Measurements from ENCODE around the gene CXCL17.

Gene CXCL17

GRCh38 chr19:42423462-42424344, 19.0 kb downstream of the CXCL17 start:
- Histone ChIP-seq H3K9ac (ENCODE audit: low read length) (peak overlapping the region; percentile 3), H3K4me3 (ENCODE audit: low read depth, low read length) (peak overlapping the region; percentile 74), H3K27me3 (ENCODE audit: control insufficient read depth, insufficient read depth, low read length) (peaks cover 63% of the 10 kb centered on the region), H3K27ac (ENCODE audit: low read depth, low read length) (no peak overlapping the region), H3K4me1 (ENCODE audit: control insufficient read depth, insufficient read depth, low read length) (peaks cover 9% of the 10 kb centered on the region), H3K36me3 (ENCODE audit: control insufficient read depth, insufficient read depth, low read length) (no peaks in the 10 kb centered on the region), H3K9me3 (ENCODE audit: control insufficient read depth, insufficient read depth, low read depth, low read length) (no peaks in the 10 kb centered on the region; the same call in 1 of the 2 replicates)

DNA sequence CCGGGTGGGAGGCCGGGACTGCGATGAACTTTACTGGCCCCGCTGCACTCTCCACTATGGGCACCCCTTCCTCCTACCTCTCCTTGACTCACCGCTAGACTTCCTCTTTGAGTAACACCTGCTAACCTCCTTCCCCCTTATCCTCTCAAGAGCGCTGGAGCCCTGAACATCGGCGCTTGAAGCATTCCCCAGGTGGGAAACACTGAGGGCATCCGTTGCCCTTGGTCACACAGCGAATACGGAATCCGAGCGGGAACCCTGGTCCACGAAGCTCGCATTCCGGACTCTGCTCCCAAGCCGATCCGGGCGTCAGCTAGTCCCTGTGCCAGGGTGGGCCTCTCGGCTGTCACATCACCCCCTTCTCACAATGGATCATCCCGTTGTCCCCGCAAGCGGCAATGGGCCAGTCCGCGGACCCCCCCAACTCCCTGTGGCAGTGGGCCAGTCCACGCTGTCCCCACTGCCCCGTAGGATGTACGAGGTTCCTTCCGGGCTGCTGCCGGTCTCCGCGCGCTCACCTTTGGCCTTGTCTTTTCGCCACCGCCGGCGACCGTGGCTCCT, 19.8 kb downstream of the CXCL17 start:
- Histone ChIP-seq H3K36me3 (ENCODE audit: control insufficient read depth, insufficient read depth, low read length) (no peaks in the 10 kb centered on the region), H3K9me3 (ENCODE audit: control insufficient read depth, insufficient read depth, low read depth, low read length) (no peaks in the 10 kb centered on the region; the same call in 1 of the 2 replicates), H3K9ac (ENCODE audit: low read length) (peak overlapping the region; percentile 1), H3K4me3 (ENCODE audit: low read depth, low read length) (peak overlapping the region; percentile 74), H3K27me3 (ENCODE audit: control insufficient read depth, insufficient read depth, low read length) (peaks cover 67% of the 10 kb centered on the region), H3K27ac (ENCODE audit: low read depth, low read length) (no peak overlapping the region), H3K4me1 (ENCODE audit: control insufficient read depth, insufficient read depth, low read length) (peaks cover 9% of the 10 kb centered on the region)

DNA sequence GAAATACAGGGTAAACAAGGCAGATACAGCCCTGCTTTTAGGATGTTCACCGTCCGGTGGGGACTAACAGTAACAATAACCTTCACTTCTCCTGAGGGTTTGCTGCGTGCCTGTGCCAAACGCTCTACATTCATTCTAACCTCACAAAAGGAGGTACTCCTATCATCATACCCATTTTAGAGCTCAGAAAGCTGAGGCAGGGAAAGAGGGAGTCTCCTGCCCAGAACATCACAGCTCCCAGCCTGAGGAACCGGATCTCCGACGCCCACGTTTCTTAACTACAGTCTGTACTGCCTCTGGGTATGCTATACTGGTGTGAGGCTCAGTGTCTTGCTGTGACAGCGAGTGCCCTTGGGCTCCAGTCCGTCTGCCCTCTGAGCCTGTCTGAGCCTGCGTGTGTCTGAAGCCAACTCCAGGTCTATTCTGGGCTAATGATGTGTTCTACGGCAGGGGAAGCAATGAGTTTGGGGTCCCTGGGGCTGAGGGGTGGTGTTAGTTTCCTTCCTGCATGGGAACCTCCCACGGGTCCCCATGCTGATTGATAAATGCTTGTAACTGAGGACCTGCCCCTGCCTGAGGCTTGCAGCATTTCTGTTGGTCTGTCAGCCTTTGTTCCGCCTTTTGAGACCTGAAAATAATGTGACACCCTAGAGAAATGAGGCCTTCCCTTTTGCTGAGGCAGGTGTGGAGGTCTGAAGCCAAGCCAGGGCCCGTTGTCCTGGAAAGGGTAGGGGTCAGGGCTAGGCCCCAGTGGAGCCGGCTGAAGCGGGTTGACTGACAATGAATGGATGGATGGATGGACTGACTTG, 20.4 kb downstream of the CXCL17 start:
- Histone ChIP-seq H3K4me3 (ENCODE audit: low read depth, low read length) (peak overlapping the region; percentile 74), H3K27me3 (ENCODE audit: control insufficient read depth, insufficient read depth, low read length) (peaks cover 67% of the 10 kb centered on the region), H3K9ac (ENCODE audit: low read length) (no peak overlapping the region), H3K9me3 (ENCODE audit: control insufficient read depth, insufficient read depth, low read depth, low read length) (no peaks in the 10 kb centered on the region; the same call in 1 of the 2 replicates), H3K27ac (ENCODE audit: low read depth, low read length) (no peak overlapping the region), H3K36me3 (ENCODE audit: control insufficient read depth, insufficient read depth, low read length) (no peaks in the 10 kb centered on the region), H3K4me1 (ENCODE audit: control insufficient read depth, insufficient read depth, low read length) (peaks cover 9% of the 10 kb centered on the region)

DNA sequence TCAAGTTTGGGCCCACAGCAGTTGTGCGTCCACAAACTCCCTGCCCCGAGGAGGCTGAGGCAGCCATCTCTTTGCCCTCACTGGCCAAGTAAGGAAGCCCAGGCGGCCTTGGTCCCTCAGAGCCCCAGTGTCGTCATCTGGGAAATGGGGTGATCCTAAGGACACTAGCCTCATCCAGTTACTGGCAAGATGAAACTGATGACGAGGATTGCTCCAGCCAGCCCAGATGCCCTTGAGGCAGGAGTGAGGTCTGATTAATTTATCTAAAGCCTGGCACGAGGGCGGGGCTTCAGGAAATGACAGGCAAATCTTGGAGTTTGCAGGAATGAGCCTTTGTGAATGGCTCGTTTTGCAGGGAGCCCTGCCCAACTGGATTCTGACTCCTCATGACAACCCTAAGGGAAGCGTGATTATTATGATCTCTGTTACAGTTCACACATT, 21.1 kb downstream of the CXCL17 start:
- Histone ChIP-seq H3K4me3 (ENCODE audit: low read depth, low read length) (no peak overlapping the region), H3K27me3 (ENCODE audit: control insufficient read depth, insufficient read depth, low read length) (peaks cover 63% of the 10 kb centered on the region), H3K9me3 (ENCODE audit: control insufficient read depth, insufficient read depth, low read depth, low read length) (no peaks in the 10 kb centered on the region; the same call in 1 of the 2 replicates), H3K36me3 (ENCODE audit: control insufficient read depth, insufficient read depth, low read length) (no peaks in the 10 kb centered on the region), H3K4me1 (ENCODE audit: control insufficient read depth, insufficient read depth, low read length) (peaks cover 9% of the 10 kb centered on the region), H3K9ac (ENCODE audit: low read length) (no peak overlapping the region), H3K27ac (ENCODE audit: low read depth, low read length) (no peak overlapping the region)

- Histone ChIP-seq H3K9me3 (ENCODE audit: control insufficient read depth, insufficient read depth, low read depth, low read length) (no peaks in the 10 kb centered on the region; the same call in 1 of the 2 replicates), H3K27ac (ENCODE audit: low read depth, low read length) (no peak overlapping the region), H3K27me3 (ENCODE audit: control insufficient read depth, insufficient read depth, low read length) (peaks cover 63% of the 10 kb centered on the region), H3K4me3 (ENCODE audit: low read depth, low read length) (no peak overlapping the region), H3K4me1 (ENCODE audit: control insufficient read depth, insufficient read depth, low read length) (peaks cover 9% of the 10 kb centered on the region), H3K9ac (ENCODE audit: low read length) (no peak overlapping the region), H3K36me3 (ENCODE audit: control insufficient read depth, insufficient read depth, low read length) (no peaks in the 10 kb centered on the region)
Observed at GRCh38 chr19:42421101-42421500, 21.6 kb downstream of the CXCL17 start.

DNA sequence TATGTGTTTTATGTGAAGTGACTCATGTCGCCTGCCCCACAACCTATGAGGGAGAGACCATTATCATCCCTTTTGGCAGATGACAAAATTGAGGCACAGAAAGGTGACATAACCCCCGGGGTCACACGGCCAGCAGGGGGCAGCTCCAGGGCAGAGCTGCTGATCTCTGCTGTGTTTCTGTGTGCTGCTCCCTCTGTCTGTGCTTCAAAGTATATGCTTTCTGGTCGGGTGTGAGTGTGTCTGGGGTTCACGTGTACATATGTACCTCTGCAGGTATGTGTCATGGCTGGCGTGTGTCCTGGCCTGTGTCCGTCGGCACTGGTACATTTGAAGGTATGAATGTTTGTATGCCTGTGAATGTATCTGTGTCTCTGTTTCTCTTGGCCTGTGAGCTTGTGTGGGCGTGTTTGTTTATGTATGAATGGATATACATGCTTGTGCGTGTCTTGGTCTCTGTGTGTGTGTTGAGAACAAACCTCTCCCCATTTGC, 22.6 kb downstream of the CXCL17 start:
- Histone ChIP-seq H3K9me3 (ENCODE audit: control insufficient read depth, insufficient read depth, low read depth, low read length) (no peaks in the 10 kb centered on the region; the same call in 1 of the 2 replicates), H3K4me1 (ENCODE audit: control insufficient read depth, insufficient read depth, low read length) (peaks cover 9% of the 10 kb centered on the region), H3K36me3 (ENCODE audit: control insufficient read depth, insufficient read depth, low read length) (no peaks in the 10 kb centered on the region), H3K9ac (ENCODE audit: low read length) (no peak overlapping the region), H3K27me3 (ENCODE audit: control insufficient read depth, insufficient read depth, low read length) (peaks cover 64% of the 10 kb centered on the region), H3K4me3 (ENCODE audit: low read depth, low read length) (no peak overlapping the region), H3K27ac (ENCODE audit: low read depth, low read length) (no peak overlapping the region)

GRCh38 chr19:42419309-42419708, 23.4 kb downstream of the CXCL17 start:
- H3K27me3 ChIP-seq (ENCODE audit: control insufficient read depth, insufficient read depth, low read length) = peaks cover 60% of the 10 kb centered on the region
- no peak overlapping the region for H3K4me3 ChIP-seq (ENCODE audit: low read depth, low read length)
- H3K9ac ChIP-seq (ENCODE audit: low read length) = no peak overlapping the region
- H3K27ac ChIP-seq (ENCODE audit: low read depth, low read length) = no peak overlapping the region
- H3K36me3 ChIP-seq (ENCODE audit: control insufficient read depth, insufficient read depth, low read length) = no peaks in the 10 kb centered on the region
- H3K4me1 ChIP-seq (ENCODE audit: control insufficient read depth, insufficient read depth, low read length) = peaks cover 3% of the 10 kb centered on the region; the same call in 1 of the 2 replicates
- H3K9me3 ChIP-seq (ENCODE audit: control insufficient read depth, insufficient read depth, low read depth, low read length) = no peaks in the 10 kb centered on the region; the same call in 1 of the 2 replicates

DNA sequence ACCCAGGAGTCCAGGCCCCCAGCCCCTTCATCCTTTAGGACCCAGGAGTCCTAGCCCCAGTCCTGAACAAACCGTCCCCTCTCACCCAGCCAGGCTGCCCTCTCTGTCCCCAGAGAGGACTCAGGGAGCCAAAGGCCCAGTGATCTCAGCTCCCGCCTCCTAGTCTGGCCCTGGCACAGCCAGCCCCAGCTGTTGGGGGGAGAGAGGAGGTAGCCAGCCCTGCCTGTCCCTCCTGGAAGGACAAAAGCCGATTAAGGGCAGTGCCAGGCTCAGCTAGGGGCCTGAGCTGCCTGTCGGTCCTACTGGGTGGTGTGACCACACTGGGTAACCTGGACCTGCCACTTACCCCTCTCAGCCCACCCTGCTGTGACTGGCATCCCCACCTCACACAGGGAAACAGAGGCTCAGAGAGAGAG, 30.1 kb downstream of the CXCL17 start:
- Histone ChIP-seq H3K4me3 (ENCODE audit: low read depth, low read length) (no peak overlapping the region), H3K36me3 (ENCODE audit: control insufficient read depth, insufficient read depth, low read length) (peaks cover 2% of the 10 kb centered on the region; the same call in 1 of the 2 replicates), H3K9me3 (ENCODE audit: control insufficient read depth, insufficient read depth, low read depth, low read length) (no peaks in the 10 kb centered on the region)

GRCh38 chr19:42412227-42412626, 30.5 kb downstream of the CXCL17 start:
- Histone ChIP-seq H3K9me3 (ENCODE audit: control insufficient read depth, insufficient read depth, low read depth, low read length) (no peaks in the 10 kb centered on the region), H3K9ac (ENCODE audit: low read length) (no peak overlapping the region), H3K27me3 (ENCODE audit: control insufficient read depth, insufficient read depth, low read length) (peaks cover 63% of the 10 kb centered on the region), H3K4me1 (ENCODE audit: control insufficient read depth, insufficient read depth, low read length) (peaks cover 11% of the 10 kb centered on the region), H3K4me3 (ENCODE audit: low read depth, low read length) (no peak overlapping the region), H3K27ac (ENCODE audit: low read depth, low read length) (no peak overlapping the region), H3K36me3 (ENCODE audit: control insufficient read depth, insufficient read depth, low read length) (peaks cover 5% of the 10 kb centered on the region)

More for the DNA sequence above, 30.1 kb downstream of the CXCL17 start:
- Histone ChIP-seq H3K27ac (ENCODE audit: low read depth, low read length) (no peak overlapping the region), H3K4me1 (ENCODE audit: control insufficient read depth, insufficient read depth, low read length) (peaks cover 11% of the 10 kb centered on the region), H3K27me3 (ENCODE audit: control insufficient read depth, insufficient read depth, low read length) (peaks cover 60% of the 10 kb centered on the region), H3K9ac (ENCODE audit: low read length) (no peak overlapping the region)

DNA sequence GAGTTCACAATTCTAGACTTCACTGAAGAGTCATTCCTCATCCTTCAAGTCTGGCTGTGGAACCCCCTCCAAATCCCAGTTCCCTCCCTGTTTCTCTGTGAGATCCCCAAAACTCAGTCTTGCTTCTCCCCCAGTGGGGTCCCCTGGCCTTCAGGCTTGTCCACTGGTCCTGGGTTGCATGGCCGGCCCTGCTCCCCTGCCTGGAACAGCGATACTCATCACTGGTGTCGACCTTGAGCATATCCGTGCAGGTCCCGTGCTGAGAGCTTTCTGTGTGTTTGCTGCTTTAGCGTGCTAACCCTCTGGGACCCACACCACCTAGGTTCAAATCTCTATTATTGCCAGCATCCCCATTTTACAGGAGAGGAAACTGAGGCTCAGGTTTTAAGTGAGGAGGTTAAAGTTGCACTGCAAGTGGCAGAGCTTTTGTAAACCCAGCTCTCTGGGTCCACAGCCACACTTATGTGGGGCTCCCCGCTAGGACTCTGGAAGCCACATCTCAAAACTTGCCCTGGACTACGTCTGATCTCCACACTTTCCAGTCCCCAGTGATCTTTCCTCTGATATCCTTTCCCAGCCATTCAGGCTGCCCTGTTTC, 31.1 kb downstream of the CXCL17 start:
- H3K36me3 ChIP-seq (ENCODE audit: control insufficient read depth, insufficient read depth, low read length) = peaks cover 5% of the 10 kb centered on the region
- no peak overlapping the region for H3K4me3 ChIP-seq (ENCODE audit: low read depth, low read length)
- H3K9me3 ChIP-seq (ENCODE audit: control insufficient read depth, insufficient read depth, low read depth, low read length) = no peaks in the 10 kb centered on the region
- no peak overlapping the region for H3K27ac ChIP-seq (ENCODE audit: low read depth, low read length)
- no peak overlapping the region for H3K9ac ChIP-seq (ENCODE audit: low read length)
- peaks cover 11% of the 10 kb centered on the region for H3K4me1 ChIP-seq (ENCODE audit: control insufficient read depth, insufficient read depth, low read length)
- H3K27me3 ChIP-seq (ENCODE audit: control insufficient read depth, insufficient read depth, low read length) = peaks cover 64% of the 10 kb centered on the region

Data from HUES6 (cell line).